HG02852 (cell line): ENCODE results near the gene C17orf113.

Experiments
- ATAC-seq: cut with Tn5 transposase; IDR thresholded peaks from one replicate; pipeline ENCODE4 v1.9.1; 2021; ENCODE audit warnings: mild to moderate bottlenecking, moderate library complexity; ENCODE audit not compliant: unreplicated experiment

C17orf113 gene

DNA sequence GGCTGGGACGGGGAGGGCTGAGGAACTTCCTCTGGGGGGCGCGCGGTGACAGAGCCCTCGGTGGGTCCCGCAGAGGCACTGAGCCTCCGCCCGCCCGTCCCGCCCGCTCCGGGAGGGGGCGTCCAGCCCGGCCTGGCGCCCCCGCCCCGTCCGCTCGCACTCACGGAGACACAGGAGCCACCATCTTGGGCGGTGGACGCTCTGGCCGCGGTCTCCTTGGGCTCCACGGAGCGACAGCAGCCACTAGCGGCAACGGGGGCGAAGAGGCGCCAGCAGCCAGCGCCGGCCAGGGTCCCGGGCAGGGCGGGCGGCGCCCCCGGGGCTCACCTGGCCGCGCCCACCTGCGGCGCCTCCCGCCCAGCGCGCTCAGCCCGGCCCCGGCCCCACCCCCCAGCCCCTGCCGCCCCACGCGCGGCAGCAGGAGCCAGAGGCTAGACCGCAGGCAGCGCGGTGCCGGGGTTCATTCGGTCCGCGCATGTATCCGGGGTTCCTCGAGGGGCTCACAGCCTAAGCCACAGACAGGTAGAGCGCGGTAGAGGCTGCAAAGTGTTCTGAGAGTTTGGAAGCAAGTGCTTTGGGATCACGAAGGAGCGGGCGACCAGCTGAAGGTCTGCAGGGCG, at the start of gene C17orf113:
TSS of gene C17orf113 (minus strand) at position 209 of the 620 bp plus-strand sequence. CDS start 7,225 bp downstream, outside the sequence.
- ATAC-seq: no peak

DNA sequence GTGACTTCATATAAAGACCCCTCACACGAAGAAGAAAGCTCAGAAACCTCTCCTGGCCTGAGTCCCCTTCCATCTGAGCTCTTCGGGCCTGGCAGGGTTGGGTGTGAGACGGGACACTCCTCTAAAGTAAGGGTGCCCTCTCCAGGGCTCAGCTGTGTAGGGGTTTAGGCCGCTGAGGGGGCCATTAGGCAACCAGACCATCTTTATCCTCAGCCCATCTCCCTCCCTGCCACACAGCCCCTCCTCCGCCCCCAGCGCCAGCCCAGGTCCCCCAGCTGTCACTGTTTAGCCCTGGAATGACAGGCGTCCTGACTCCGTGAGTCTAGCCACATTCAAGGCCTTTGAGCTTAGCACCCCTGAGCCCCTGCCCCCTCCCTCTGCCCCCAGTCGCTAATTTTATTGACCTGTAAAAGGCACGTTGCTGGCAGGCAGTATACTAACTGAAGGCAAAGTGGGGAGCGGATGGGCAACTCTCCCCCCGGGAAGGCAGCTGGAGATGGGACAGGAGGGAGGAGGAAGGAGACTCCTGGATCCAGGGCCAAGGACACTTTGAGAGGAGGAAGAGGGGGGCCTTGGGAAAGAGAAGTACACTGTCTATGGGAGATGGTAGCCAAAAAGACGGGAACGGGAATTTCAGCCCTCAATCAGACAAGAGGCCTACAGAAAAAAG, 48.5 kb upstream of the C17orf113 start:
- ATAC-seq: no peak

DNA sequence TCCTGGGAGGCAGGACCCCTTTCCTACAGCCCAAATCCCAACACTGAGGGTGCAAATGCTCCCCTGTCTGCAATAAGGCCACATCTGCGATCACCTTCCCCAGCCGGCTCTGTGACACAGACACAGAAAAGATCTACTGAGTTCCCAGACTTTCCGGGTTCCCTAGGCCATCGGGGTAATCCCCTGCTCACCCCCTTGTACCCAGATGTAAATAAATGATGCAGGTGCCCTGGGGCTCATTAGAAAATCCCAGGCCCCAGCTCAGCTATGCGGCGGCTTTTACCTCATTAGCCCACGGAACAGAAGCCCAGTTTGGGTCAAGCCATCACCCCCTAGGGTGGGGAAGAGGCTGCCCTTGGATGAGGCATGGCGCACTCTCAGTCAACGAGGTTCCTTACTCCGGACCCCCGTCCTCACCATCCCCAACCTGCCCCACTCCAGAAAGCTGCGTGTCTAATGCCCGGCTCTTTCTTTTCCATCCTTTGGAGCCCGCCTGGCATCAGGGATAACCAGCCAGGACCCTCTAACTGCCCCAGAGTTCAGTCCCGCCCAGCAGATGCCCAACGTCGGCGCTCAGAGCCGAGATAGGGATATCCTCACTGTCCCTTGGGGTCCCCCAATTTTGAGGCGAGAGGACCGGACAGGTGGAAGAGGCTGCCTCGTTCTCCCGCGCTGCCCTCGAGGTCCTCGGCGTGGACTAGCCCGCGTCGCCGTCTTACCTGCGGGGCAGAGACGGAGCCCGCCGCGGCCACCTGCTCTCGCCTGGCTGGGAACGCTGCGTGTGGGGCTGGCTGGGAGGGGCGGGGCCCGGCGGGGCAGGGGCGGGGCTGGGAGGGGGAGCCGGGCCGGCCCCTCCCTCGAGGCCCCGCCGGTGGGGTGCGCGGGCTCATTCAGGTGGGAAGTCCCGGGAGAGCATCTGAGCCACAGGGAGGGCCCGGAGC, 47.6 kb upstream of the C17orf113 start, which contains the start of gene ZNF385C:
TSS of gene ZNF385C (minus strand) at position 783 of the 941 bp plus-strand sequence. CDS start 35,417 bp downstream, outside the sequence.
- no peak for ATAC-seq

DNA sequence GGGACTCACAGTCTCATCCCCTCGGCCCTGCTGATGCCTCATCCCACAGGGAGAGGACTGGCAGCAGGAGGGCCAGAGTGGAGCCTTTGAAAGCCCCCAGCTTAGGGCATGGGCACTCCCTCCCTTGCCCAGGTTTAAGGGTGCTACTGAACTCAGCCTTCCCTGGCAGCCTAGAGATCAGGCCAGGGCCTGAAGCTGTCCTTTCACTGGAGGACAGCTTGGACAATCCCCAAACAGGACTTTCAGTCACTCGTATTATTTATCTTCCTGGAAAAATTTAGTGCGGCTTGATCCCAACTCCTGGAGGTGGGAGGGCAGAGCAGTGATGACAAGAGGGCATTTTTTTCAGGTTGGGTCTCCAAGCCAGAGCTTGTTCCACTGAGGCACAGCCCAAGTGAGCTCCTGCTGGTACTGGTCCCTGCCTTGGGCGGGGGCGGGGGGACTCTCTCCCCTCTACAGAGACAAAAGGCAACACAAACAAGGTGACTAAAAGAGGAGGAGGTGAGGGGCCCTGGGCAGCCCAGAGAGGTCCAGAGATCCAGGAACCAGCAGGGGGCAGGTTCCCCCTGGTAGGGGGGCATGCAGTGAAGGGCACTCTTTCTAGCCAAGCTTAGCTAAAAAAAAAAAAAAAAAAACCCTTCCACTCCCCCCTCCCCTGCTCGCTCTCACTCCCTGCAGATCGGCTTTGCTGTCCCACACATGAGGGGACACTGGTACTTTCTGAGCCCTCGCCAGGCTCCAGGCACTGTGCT, 46.1 kb upstream of the C17orf113 start:
- ATAC-seq: no peak

DNA sequence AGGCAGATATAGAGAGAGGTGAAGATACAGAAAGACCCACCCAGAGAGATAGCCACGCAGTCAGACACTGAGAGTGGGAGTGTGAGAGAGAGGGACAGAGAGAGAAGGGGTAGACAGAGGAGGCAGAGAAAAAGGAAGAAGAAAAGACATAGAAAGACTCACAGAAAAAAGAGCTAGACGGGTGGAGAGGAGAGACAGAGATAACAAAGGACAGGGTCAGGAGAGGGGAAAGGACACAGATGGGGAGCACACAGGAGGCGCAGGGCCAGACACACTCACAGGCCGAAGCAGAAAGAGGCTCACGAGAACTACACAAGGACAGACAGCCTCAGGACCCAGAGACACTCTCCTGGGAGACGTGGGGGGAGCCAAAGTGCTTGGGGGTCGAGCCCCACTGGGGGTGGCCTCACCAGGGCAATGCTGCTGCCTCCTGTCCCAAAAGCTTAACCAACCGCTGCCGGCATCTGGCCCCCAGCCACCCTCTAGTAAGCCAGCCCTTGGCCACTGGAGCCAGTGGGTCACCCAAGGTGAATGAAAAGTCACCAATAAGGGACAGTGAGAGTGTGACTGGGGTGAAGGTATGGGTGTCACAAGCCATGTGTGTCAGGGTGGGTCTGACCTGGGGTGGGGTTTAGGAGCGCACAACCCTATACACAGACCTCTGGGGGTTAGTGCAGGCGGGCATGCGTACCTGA, 44.1 kb upstream of the C17orf113 start:
- ATAC-seq: no peak

DNA sequence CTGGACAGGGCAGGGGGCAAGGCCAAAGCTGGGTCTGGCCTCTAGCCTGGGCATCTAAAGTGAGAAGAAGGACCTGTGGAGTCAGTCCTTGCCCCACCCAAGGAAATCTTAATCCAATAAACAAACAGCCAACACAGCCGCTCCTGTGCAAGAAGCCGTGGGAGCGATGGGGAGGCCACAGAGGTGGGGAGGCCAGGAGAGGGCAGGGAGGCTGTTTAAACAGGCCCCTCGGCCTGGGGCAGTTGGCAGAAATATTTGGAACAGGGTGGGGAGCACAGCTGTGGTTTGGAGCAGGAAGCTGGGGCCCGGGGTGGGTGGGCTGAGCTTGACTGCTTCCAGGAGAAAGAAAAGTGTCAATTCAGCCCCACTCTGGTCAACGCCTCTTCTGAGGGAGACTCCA, 42.5 kb upstream of the C17orf113 start:
- ATAC-seq: no peak

DNA sequence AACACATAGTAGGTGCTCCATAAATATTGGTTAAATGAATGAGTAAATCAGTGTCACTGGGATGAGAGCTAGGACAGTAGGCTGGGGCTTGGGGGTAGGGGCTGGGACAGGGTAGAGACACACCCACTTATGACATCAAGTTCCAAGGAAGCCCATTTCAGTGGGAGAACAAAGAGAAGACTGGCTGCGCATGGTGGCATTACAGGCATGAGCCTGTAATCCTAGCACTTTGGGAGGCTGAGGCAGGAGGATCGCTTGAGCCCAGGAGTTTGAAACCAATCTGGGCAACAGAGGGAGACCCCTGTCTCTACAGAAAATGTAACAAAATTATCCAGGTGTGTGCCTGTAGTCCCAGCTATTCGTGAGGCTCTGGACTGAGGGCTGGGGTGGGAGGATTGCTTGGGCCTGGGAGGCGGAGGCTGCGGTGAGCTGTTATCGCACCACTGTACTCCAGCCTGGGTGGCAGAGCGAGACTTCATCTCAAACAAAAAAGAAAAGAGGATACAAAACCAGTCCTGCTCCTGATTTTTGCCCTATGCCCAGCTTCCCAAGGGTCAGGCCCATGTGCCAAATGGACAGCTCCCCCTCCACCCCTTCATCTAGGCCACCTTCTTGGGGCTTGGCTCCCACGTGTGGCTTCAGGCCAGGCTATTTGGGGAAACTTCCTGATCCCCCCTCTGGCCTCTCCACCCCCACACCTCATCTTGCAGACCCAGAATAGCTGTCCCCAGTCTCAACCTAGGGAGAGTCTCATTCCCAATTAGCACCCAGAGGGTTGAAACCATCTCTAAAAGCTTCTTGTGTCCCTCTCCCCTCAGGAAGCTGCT, 40.8 kb upstream of the C17orf113 start:
- ATAC-seq: no peak

DNA sequence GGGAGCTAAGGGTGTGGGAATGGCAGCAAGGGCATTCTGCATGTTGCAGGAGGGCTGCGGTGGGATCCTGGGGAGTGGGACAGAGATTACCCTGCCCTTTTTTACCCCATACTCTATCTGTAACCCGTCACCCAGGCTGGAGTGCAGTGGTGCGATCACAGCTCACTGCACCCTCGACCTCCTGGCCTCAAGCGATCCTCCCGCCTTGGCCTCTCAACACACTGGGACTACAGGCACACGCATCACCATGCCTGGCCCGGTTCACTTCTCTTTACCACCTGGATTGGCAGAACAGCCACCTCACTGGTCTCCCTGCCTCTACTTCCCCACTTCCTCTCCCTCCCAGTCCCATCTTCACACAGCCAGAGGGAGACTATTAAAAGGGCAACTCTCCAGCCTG, 38.3 kb upstream of the C17orf113 start:
- no peak for ATAC-seq

DNA sequence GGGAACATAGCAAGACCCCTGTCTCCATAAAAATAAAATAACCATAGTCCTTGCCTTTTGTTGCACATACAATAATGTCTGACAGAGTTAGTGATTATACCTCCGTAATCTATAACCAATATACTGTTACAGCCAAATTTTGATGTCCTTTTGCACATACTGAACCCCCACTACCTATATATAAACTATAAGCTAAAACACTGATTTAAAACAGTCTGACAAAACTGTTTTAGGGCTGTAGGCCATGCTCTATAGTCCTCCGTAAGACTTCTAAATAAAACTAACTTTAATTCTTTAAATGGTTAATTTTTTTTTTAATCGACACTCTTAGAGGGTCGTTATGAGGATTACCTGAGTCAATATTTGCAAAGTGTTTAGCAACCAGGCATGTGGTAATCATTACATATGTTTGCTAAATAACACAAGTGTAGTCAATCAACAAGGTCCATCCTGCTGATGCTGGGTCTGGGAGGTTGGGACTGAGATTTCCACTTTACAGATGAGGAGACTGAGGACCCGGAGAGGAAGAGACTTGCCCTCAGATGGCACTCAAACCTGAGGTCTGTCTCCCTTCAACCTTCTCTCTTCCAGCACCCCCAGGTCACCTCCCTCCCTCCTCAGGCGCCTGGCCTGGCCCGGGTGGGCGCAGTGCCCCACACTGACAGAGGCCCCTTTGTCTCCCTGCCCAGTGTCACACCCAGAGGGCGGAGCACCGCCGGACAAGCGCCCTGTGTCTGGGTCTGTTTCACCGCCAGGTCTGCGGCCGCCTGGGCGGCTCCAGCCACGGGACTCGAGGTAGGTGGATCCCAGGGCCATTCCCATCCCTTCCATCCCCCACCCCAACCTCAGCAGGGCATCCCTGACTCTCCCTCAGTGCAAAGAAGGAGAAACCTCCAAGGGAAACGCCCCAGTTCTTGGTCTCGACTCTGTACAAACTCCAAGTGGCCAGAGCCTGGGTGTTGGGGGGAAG, 37.6 kb upstream of the C17orf113 start:
- ATAC-seq: no peak

DNA sequence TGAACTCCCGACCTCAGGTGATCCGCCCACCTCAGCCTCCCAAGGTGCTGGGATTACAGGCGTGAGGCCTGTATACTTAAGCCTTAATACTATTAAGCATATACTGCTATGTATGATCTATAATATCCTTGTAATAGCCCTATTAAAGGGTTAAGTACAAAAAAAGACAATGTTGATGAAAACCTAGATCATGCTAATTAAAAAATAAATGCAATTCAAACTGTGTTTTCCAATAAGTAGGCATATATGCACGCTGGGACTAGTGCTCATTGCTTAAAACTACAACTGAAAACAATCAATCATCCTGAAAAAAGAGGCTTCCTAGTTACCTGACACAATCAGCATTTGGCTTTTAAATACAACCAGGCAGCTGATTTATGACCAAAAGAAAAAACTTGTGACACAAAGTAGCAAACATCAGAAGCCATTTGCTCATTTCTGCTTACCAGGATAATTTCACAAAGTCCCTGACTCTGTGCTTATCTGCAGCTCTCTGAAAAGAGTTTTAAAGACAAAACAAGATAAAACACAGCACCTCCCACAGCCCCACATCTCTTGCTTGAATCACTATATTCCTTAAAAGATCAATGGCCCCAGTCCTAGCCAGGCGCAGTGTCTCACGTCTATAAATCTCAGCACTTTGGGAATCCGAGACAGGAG, 36.8 kb upstream of the C17orf113 start:
- no peak for ATAC-seq

DNA sequence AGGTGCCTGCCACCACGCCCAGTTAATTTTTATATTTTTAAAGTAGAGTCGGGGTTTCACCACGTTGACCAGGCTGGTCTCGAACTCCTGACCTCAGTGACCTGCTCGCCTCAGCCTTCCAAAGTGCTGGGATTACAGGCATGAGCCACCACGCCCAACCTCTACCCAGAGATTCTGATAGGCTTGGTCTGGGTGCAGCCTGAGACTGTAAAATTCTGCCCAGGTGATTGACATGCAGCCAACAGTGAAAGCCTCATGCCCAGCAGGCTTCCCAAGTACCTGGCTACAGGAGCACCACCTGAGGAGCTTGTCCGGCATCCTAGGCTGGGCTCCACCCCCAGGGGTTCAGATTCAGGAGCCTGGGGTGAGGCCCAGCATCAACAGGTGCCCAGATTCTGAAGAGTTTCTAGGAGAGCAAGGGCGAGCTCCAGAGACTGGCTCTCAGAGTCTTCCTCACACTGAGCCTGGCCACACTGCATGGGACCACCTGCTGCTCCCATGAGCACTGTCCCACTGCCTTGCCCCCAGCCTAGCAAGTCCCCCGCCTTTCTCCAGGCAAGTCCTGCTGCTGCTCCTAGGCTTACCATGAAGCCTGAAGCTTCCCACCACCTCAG, 31.2 kb upstream of the C17orf113 start:
- no peak for ATAC-seq

DNA sequence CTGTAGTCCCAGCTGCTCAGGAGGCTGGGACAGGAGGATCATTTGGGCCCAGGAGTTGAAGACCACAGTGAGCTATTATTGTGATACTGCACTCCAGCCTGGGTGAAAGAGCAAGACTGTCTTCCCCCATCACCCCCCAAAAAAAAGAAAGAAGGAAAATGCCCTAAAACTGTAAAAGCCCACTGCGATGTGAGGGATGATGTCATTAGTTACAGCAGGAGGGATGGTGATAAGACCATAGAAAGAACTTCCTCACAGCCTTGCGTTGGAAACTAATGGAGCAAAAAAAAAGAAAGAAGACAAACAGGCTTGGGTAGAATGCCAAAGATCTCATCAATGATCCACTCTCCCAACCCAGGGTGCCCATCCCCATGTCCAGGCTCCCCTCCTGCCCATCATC, 29.1 kb upstream of the C17orf113 start:
- ATAC-seq: no peak

DNA sequence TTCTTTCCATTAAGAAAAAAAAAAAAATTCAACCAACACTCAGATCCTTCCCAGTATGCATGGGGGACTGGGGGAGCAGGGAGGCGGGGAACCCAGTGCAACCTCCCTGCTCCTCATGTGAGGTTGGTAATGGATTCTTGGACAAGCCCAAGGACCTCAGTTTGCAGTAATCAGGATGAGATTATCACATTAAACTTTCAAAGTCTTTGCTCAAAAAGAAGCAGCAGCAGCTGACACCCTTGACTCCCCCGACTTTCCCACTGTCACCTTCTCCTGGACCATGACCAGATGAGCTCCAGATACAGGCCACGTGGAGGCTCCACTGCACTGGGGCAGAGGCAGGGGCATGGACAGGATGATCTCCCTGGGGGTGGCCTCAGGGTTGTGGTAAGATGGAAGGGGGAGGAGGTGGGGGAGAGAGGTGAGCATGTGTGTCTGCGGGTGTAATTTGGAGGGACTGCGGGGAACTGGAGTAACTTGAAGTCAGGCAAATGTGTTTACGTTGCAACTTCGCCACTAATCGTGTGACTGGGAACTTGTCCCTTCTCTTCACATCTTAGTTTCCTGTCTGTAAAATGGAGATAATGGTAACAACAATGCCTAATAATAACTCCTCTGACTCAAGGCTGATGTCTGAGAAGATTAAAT, 28.1 kb upstream of the C17orf113 start:
- ATAC-seq: no peak

DNA sequence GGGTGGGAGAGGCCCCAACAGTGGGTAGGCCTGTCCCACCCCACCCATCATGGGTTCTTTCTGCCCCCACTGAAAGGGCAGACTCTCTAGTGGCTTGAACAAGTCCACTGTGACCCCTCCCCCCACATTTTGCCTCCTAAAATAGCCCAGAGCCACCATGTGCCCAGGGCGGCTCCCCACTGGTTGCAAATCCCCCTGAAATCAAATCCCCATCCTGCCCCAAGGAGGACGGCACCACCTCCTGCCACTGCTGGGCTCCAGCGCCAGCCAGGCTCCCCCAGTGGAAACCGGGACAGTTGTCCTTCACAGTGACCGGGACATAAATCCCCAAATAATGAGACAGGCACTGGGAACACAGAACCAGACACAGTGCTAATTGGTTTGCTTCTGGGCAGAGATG, 27.4 kb upstream of the C17orf113 start:
- no peak for ATAC-seq

DNA sequence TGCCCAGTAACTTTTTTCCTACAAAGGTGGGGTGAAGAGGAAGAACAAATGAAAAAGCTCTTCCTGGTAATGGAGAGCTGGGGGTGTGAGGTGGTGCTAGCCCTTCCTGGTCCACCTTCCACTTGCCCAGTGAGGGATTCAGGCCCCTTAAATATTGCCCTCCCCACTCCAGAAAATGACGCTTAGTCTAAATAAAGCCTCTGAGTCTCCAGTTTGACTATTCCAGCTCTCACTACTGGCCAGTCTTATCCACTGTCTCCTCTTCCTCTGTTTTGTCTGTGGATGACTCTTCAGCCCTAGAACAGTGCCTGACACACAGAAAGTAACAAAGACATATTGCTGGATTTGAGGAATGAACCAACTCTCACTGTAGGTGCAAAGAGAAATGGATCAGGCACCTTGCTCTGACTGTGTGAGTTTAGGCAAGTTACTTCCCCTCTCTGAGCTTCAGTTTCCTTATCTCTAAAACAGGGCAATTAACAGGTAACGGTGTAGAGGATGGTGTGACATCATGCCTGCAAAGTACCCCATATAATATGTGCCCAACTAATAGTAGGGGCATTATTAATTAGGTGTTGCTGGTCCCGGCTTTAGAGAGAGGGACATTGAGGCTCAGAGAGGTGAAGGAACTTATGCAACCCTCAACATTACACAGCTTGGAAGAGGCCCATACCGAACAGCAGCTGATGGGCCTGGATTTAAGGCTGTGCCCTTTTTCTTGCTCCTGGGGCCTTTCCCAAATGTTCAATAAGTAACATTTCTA, 26.6 kb upstream of the C17orf113 start:
- no peak for ATAC-seq

DNA sequence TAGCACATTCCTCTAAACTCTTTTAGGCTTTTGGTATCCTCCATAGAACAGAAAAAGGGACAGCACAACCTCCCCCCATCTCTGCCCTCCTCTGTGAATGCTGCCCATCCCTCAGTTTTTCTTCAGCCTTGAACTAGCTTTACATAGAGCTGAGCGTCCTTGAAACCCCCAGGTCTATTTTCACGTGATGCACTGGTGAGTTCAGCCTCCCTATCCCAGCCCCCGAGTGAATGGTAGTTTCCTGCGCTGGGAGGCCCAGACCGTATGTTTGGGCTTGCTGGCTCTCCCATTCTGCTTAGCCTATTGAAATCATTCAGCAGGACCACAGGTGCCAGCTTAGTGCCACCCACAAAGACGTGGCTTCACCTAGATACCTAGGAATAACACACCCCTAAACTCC, 25.4 kb upstream of the C17orf113 start:
- no peak for ATAC-seq
